Fibroblast of lung (primary cell): ENCODE measurements around the gene EPHB6.

ENCODE experiments used
- EZH2 ChIP-seq: IDR thresholded peaks from 2 replicates; pipeline ENCODE4 v1.5.1; 2012; ENCODE audit warnings: low read length, control low read depth, mild to moderate bottlenecking; ENCODE audit errors: missing control alignments
- TF ChIP-seq, protein P1 (sequence below), 2 donors: IDR thresholded peaks in 1 of 2; conservative IDR thresholded peaks in 1 of 2; 1 replicate in 1 of 2; 2 replicates in 1 of 2; pipeline ENCODE4 v1.5.1; 2011 to 2012; ENCODE audit warnings: low read length in 2 of 2, control low read depth in 1 of 2, inconsistent platforms in 1 of 2, low read depth in 1 of 2, mild to moderate bottlenecking in 1 of 2

DNA sequence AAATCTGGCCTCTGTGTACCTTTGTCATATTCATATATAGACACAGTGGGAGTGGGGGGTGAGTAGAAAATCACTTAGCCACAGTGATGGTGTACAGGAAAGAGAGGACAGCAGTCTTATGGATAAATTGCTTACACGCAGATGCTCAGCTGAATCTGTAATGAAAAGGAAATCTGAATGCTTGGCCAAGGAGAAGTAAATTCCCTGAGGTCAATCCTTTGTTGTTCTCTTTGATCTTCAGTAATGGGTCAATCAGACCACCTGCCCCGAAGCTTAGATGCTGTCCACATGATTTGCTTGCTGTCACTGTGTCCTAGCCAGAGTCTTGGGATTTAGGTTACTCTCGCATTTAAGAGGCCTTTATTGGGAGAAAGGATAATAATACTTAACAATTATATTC, 18.4 kb upstream of the EPHB6 start:
- TF ChIP-seq, protein P1, sequence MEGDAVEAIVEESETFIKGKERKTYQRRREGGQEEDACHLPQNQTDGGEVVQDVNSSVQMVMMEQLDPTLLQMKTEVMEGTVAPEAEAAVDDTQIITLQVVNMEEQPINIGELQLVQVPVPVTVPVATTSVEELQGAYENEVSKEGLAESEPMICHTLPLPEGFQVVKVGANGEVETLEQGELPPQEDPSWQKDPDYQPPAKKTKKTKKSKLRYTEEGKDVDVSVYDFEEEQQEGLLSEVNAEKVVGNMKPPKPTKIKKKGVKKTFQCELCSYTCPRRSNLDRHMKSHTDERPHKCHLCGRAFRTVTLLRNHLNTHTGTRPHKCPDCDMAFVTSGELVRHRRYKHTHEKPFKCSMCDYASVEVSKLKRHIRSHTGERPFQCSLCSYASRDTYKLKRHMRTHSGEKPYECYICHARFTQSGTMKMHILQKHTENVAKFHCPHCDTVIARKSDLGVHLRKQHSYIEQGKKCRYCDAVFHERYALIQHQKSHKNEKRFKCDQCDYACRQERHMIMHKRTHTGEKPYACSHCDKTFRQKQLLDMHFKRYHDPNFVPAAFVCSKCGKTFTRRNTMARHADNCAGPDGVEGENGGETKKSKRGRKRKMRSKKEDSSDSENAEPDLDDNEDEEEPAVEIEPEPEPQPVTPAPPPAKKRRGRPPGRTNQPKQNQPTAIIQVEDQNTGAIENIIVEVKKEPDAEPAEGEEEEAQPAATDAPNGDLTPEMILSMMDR (conservative IDR thresholded peaks at IDR 0.05 in 1 of 2, IDR thresholded peaks at IDR 0.05 in 1 of 2; ENCODE audit: low read depth in 1 of 2, low read length in 2 of 2), result no peak
- TF ChIP-seq EZH2, result no peak
